ENCODE data around the gene UBE4B.

The UBE4B gene

GRCh38 chr1:10229903-10230302, 197.1 kb downstream of the UBE4B start:
- no peak for DNase-seq (ENCODE audit: low read depth, low spot score)
- H3K4me3 ChIP-seq (ENCODE audit: low read depth, low read length): no peak overlapping the region
- no peak for TF ChIP-seq CTCF (IDR thresholded peaks at IDR 0.05; ENCODE audit: low read depth, low read length)
- in situ Hi-C loops (cut with HindIII; ENCODE audit: low sequenced_read_pairs): no loop called here

All from astrocyte of the spinal cord (primary cell).